Loucy (cell line): ENCODE data around the gene TUBB4B.

Source experiments
- H2AFZ ChIP-seq: fragments of 200-600 bp; sonication (generic); 2 replicates; pipeline ENCODE4 v1.6.0; 2016; ENCODE audit warnings: antibody characterized with exemption, mild to moderate bottlenecking, low read length, moderate library complexity
- H3F3A ChIP-seq: fragments of 200-600 bp; 2 replicates; pipeline ENCODE4 v1.6.0; 2016; ENCODE audit warnings: antibody characterized with exemption, low read depth, mild to moderate bottlenecking
- H3K27me3 ChIP-seq: fragments of 200-600 bp; sonication (generic); 2 replicates; pipeline ENCODE4 v1.6.1; 2014; ENCODE audit warnings: low read length, mild to moderate bottlenecking; ENCODE audit not compliant: insufficient read depth, poor library complexity, severe bottlenecking
- H3K36me3 ChIP-seq: fragments of 200-600 bp; sonication (generic); 2 replicates; pipeline ENCODE4 v1.6.1; 2016; ENCODE audit warnings: low read length; ENCODE audit not compliant: insufficient read depth
- H3K4me1 ChIP-seq: fragments of 200-600 bp; sonication (generic); 2 replicates; pipeline ENCODE4 v1.5.1; 2014; ENCODE audit warnings: low read length, mild to moderate bottlenecking; ENCODE audit not compliant: insufficient read depth, poor library complexity, severe bottlenecking
- H3K4me2 ChIP-seq: fragments of 200-600 bp; sonication (generic); 2 replicates; pipeline ENCODE4 v1.6.0; 2014; ENCODE audit warnings: antibody characterized with exemption, low read length, low read depth, mild to moderate bottlenecking; ENCODE audit not compliant: poor library complexity, severe bottlenecking
- H3K4me3 ChIP-seq: fragments of 200-600 bp; sonication (generic); 2 replicates; pipeline ENCODE4 v1.5.1; 2014; ENCODE audit warnings: low read length, mild to moderate bottlenecking, mixed read lengths; ENCODE audit not compliant: poor library complexity, severe bottlenecking
- H3K79me2 ChIP-seq: fragments of 200-600 bp; sonication (generic); 2 replicates; pipeline ENCODE4 v1.6.1; 2014; ENCODE audit warnings: low read length; ENCODE audit not compliant: insufficient read depth
- H3K9ac ChIP-seq: fragments of 200-600 bp; sonication (generic); 2 replicates; pipeline ENCODE4 v1.6.0; 2014; ENCODE audit warnings: mild to moderate bottlenecking, low read depth, low read length, moderate library complexity; ENCODE audit not compliant: poor library complexity, severe bottlenecking
- H3K9me2 ChIP-seq: fragments of 200-600 bp; sonication (generic); replicated peaks from 2 replicates; pipeline ENCODE4 v1.6.1; 2016; ENCODE audit warnings: low read depth, low read length, mixed read lengths
- H3K9me3 ChIP-seq: fragments of 200-600 bp; sonication (generic); 2 replicates; pipeline ENCODE4 v1.6.1; 2014; ENCODE audit warnings: mild to moderate bottlenecking, antibody characterized with exemption, low read length, low read depth; ENCODE audit not compliant: insufficient read depth
- H4K20me1 ChIP-seq: fragments of 200-600 bp; sonication (generic); 2 replicates; pipeline ENCODE4 v1.6.0; 2014; ENCODE audit warnings: antibody characterized with exemption, low read length, mild to moderate bottlenecking; ENCODE audit not compliant: insufficient read depth, poor library complexity, severe bottlenecking
- CTCF ChIP-seq: fragments of 200-600 bp; sonication (generic); conservative IDR thresholded peaks from 2 replicates; pipeline ENCODE4 v1.5.1; 2014; ENCODE audit warnings: mild to moderate bottlenecking, antibody characterized with exemption, low read length
- EZH2phosphoT487 ChIP-seq: fragments of 200-600 bp; IDR thresholded peaks from 2 replicates; pipeline ENCODE4 v1.6.1; 2018; ENCODE audit warnings: antibody characterized with exemption, mild to moderate bottlenecking, moderate library complexity, borderline replicate concordance

The TUBB4B gene

GRCh38 chr9:137270929-137271695 is 30.0 kb downstream of the TUBB4B start:
- Histone ChIP-seq H4K20me1 (peaks cover 3% of the 10 kb centered on the region), H3F3A (no peaks in the 10 kb centered on the region), H3K4me1 (peaks cover 9% of the 10 kb centered on the region), H3K4me3 (no peak overlapping the region), H3K36me3 (no peaks in the 10 kb centered on the region; the same call in 1 of the 2 replicates), H3K9me2 (no peaks in the 10 kb centered on the region), H3K79me2 (no peaks in the 10 kb centered on the region), H3K27me3 (no peaks in the 10 kb centered on the region), H3K4me2 (no peak overlapping the region), H2AFZ (no peak overlapping the region), H3K9ac (no peak overlapping the region), H3K9me3 (no peaks in the 10 kb centered on the region)
- TF ChIP-seq EZH2phosphoT487: no peak
- no peak for TF ChIP-seq CTCF

- Histone ChIP-seq H3K9ac (no peak overlapping the region), H3K4me1 (peaks cover 9% of the 10 kb centered on the region), H3K27me3 (no peaks in the 10 kb centered on the region), H3K36me3 (no peaks in the 10 kb centered on the region; the same call in 1 of the 2 replicates), H3K9me3 (no peaks in the 10 kb centered on the region), H3F3A (no peaks in the 10 kb centered on the region), H3K4me3 (no peak overlapping the region), H2AFZ (no peak overlapping the region), H4K20me1 (peaks cover 3% of the 10 kb centered on the region), H3K4me2 (no peak overlapping the region), H3K79me2 (no peaks in the 10 kb centered on the region), H3K9me2 (no peaks in the 10 kb centered on the region)
- TF ChIP-seq CTCF (no peak), EZH2phosphoT487 (no peak)
Measured at GRCh38 chr9:137271696-137272076, 30.6 kb downstream of the TUBB4B start.

GRCh38 chr9:137272241-137273094 is 31.4 kb downstream of the TUBB4B start:
- H4K20me1 ChIP-seq: peaks cover 3% of the 10 kb centered on the region
- TF ChIP-seq EZH2phosphoT487: no peak
- no peak; the same call in 1 of the 2 replicates for TF ChIP-seq CTCF
- no peaks in the 10 kb centered on the region for H3K9me2 ChIP-seq
- no peak overlapping the region for H3K4me2 ChIP-seq
- no peaks in the 10 kb centered on the region for H3K79me2 ChIP-seq
- H3K9me3 ChIP-seq: no peaks in the 10 kb centered on the region
- H3K9ac ChIP-seq: no peak overlapping the region
- no peaks in the 10 kb centered on the region for H3F3A ChIP-seq
- H3K36me3 ChIP-seq: no peaks in the 10 kb centered on the region; the same call in 1 of the 2 replicates
- H3K4me3 ChIP-seq: no peak overlapping the region
- H2AFZ ChIP-seq: no peak overlapping the region
- H3K4me1 ChIP-seq: peaks cover 9% of the 10 kb centered on the region
- no peaks in the 10 kb centered on the region for H3K27me3 ChIP-seq
